IMR-90 (cell line): ENCODE measurements around the gene TRHDE. TPM values are rescaled to one million over a fixed set of nuclear protein-coding genes. Genes with fewer than 3 reads are reported as not detected.

Source experiments
- ATAC-seq: fragments of 200-7000 bp; cut with Tn5 transposase; 2 replicates; pipeline ENCODE4 v1.9.1; 2020; ENCODE audit warnings: low read depth, mild to moderate bottlenecking, moderate library complexity
- BruUV-seq: library from RNA; stranded (reverse); fragments of 400-500 nt; replicated peaks from 2 replicates; lab custom pipeline; 2021; lab: Mats Ljungman, UMichigan
- CTCF ChIA-PET: fragments of 300-600 bp; formaldehyde crosslinking; extraction: SDS; loops from one replicate; lab custom pipeline; 2021; ENCODE audit warnings: antibody characterized with exemption; lab: Yijun Ruan, JAX
- POLR2A ChIA-PET: fragments of 300-600 bp; sonication (Branson Sonifier 250); formaldehyde crosslinking; loops from one replicate; lab custom pipeline; 2022; ENCODE audit warnings: antibody characterized with exemption; ENCODE audit not compliant: unreplicated experiment; lab: Charles Lee
- DNase-seq: peaks from one replicate; pipeline ENCODE4 v3.0.0; 2013
- H2AFZ ChIP-seq: replicated peaks from 2 replicates; pipeline ENCODE3; 2013; ENCODE audit warnings: low read length, mild to moderate bottlenecking; ENCODE audit not compliant: poor library complexity
- H2AK5ac ChIP-seq: 2 replicates; pipeline ENCODE4 v1.6.1; 2013; ENCODE audit warnings: low read depth, low read length, inconsistent platforms
- H2AK9ac ChIP-seq: replicated peaks from 2 replicates; pipeline ENCODE3; 2013; ENCODE audit warnings: mild to moderate bottlenecking, low read depth, low read length, moderate library complexity; ENCODE audit not compliant: poor library complexity
- H2BK120ac ChIP-seq: 2 replicates; pipeline ENCODE4 v1.6.1; 2013; ENCODE audit warnings: low read depth, low read length, inconsistent platforms
- H2BK15ac ChIP-seq: 3 replicates; pipeline ENCODE4 v1.6.1; 2013; ENCODE audit warnings: low read depth, low read length, inconsistent platforms
- H2BK20ac ChIP-seq: 2 replicates; pipeline ENCODE4 v1.6.1; 2013; ENCODE audit warnings: low read depth, mild to moderate bottlenecking, inconsistent platforms, low read length, moderate library complexity
- H2BK5ac ChIP-seq: 2 replicates; pipeline ENCODE4 v1.6.1; 2013; ENCODE audit warnings: mild to moderate bottlenecking, low read depth, low read length, inconsistent platforms; ENCODE audit not compliant: poor library complexity, severe bottlenecking
- H3K14ac ChIP-seq: replicated peaks from 2 replicates; pipeline ENCODE4 v1.6.1; 2013; ENCODE audit warnings: low read depth, low read length, inconsistent platforms
- H3K18ac ChIP-seq: 2 replicates; pipeline ENCODE4 v1.6.1; 2013; ENCODE audit warnings: low read depth, low read length, control low read depth
- H3K23ac ChIP-seq: 2 replicates; pipeline ENCODE4 v1.6.1; 2013; ENCODE audit warnings: low read depth, low read length, inconsistent platforms
- H3K27ac ChIP-seq: 2 replicates; pipeline ENCODE4 v1.5.1; 2013; ENCODE audit warnings: mild to moderate bottlenecking, control low read depth, low read length; ENCODE audit not compliant: insufficient read depth
- H3K27me3 ChIP-seq: 2 replicates; pipeline ENCODE4 v1.6.1; 2013; ENCODE audit warnings: low read length; ENCODE audit not compliant: control insufficient read depth, insufficient read depth
- H3K36me3 ChIP-seq: 2 replicates; pipeline ENCODE4 v1.6.1; 2013; ENCODE audit warnings: low read length, mixed read lengths; ENCODE audit not compliant: control insufficient read depth, insufficient read depth
- H3K4ac ChIP-seq: 2 replicates; pipeline ENCODE4 v1.6.1; 2013; ENCODE audit warnings: low read depth, low read length, inconsistent platforms
- H3K4me1 ChIP-seq: 2 replicates; pipeline ENCODE4 v1.6.1; 2013; ENCODE audit warnings: low read length, mixed read lengths; ENCODE audit not compliant: control insufficient read depth, insufficient read depth
- H3K4me2 ChIP-seq: 2 replicates; pipeline ENCODE4 v1.6.1; 2013; ENCODE audit warnings: low read depth, mild to moderate bottlenecking, control low read depth, low read length, moderate library complexity
- H3K4me3 ChIP-seq: 2 replicates; pipeline ENCODE4 v1.5.1; 2013; ENCODE audit warnings: low read depth, mild to moderate bottlenecking, control low read depth, low read length, moderate library complexity; ENCODE audit not compliant: insufficient read depth
- H3K56ac ChIP-seq: 2 replicates; pipeline ENCODE4 v1.6.1; 2013; ENCODE audit warnings: low read length, inconsistent platforms; ENCODE audit not compliant: insufficient read depth; ENCODE audit errors: extremely low read depth
- H3K79me1 ChIP-seq, 2 experiments: 2 replicates each; pipeline ENCODE4 v1.6.1; 2013; ENCODE audit warnings: low read length in 2 of 2, inconsistent platforms in 1 of 2, low read depth in 1 of 2
- H3K9ac ChIP-seq: 2 replicates; pipeline ENCODE4 v1.6.1; 2013; ENCODE audit warnings: low read depth, low read length, control low read depth
- H3K9me1 ChIP-seq: 2 replicates; pipeline ENCODE4 v1.6.1; 2013; ENCODE audit warnings: low read length, inconsistent platforms; ENCODE audit not compliant: insufficient read depth
- H3K9me3 ChIP-seq: 2 replicates; pipeline ENCODE4 v1.6.1; 2013; ENCODE audit warnings: low read length; ENCODE audit not compliant: control insufficient read depth, insufficient read depth
- H4K20me1 ChIP-seq: 2 replicates; pipeline ENCODE4 v1.6.1; 2013; ENCODE audit warnings: low read length, inconsistent platforms; ENCODE audit not compliant: insufficient read depth
- H4K5ac ChIP-seq: 2 replicates; pipeline ENCODE4 v1.6.1; 2013; ENCODE audit warnings: mild to moderate bottlenecking, low read depth, low read length, control low read depth
- H4K8ac ChIP-seq, 2 experiments: 2 replicates each; pipeline ENCODE4 v1.6.1; 2013; ENCODE audit warnings: low read depth in 2 of 2, low read length in 2 of 2, control low read depth in 1 of 2, inconsistent platforms in 1 of 2
- H4K91ac ChIP-seq: 2 replicates; pipeline ENCODE4 v1.6.1; 2013; ENCODE audit warnings: low read depth, low read length, inconsistent platforms; ENCODE audit not compliant: insufficient read depth
- BHLHE40 ChIP-seq: fragments of 150-350 bp; IDR thresholded peaks from 2 replicates; pipeline ENCODE4 v1.6.1; 2016; ENCODE audit warnings: mild to moderate bottlenecking, low read depth, low read length
- CEBPB ChIP-seq: IDR thresholded peaks from 2 replicates; pipeline ENCODE4 v1.6.1; 2012; ENCODE audit warnings: low read depth, low read length, improper control_type of control experiment
- FOS ChIP-seq: fragments of 150-350 bp; IDR thresholded peaks from 2 replicates; pipeline ENCODE4 v1.6.1; 2016; ENCODE audit warnings: low read depth, low read length
- MAFK ChIP-seq: IDR thresholded peaks from 2 replicates; pipeline ENCODE4 v1.6.1; 2012; ENCODE audit warnings: low read depth, low read length, improper control_type of control experiment
- MAZ ChIP-seq: IDR thresholded peaks from 2 replicates; pipeline ENCODE4 v1.6.1; 2012; ENCODE audit warnings: low read depth, mild to moderate bottlenecking, low read length, improper control_type of control experiment, moderate library complexity, borderline replicate concordance
- MXI1 ChIP-seq: IDR thresholded peaks from 2 replicates; pipeline ENCODE4 v1.6.1; 2012; ENCODE audit warnings: low read depth, mild to moderate bottlenecking, low read length, moderate library complexity, borderline replicate concordance
- NFE2L2 ChIP-seq: fragments of 150-350 bp; IDR thresholded peaks from 2 replicates; pipeline ENCODE4 v1.6.1; 2016; ENCODE audit warnings: low read depth, mild to moderate bottlenecking, low read length
- POLR2A ChIP-seq: IDR thresholded peaks from 2 replicates; pipeline ENCODE4 v1.6.1; 2012; ENCODE audit warnings: mild to moderate bottlenecking, low read depth, low read length
- RAD21 ChIP-seq: IDR thresholded peaks from 2 replicates; pipeline ENCODE4 v1.6.1; 2012; ENCODE audit warnings: low read length, improper control_type of control experiment
- RCOR1 ChIP-seq: IDR thresholded peaks from 2 replicates; pipeline ENCODE4 v1.6.1; 2012; ENCODE audit warnings: mild to moderate bottlenecking, low read length, improper control_type of control experiment; ENCODE audit not compliant: insufficient replicate concordance
- RFX5 ChIP-seq: IDR thresholded peaks from 2 replicates; pipeline ENCODE4 v1.8.0; 2012; ENCODE audit warnings: low read depth, mild to moderate bottlenecking, low read length, moderate library complexity
- WGBS, 2 experiments: methylation state at CpG; one replicate each; pipeline versions ENCODE4 v1.1.5 to v1.1.7; 2013; ENCODE audit warnings: missing lambda C conversion rate in 2 of 2; ENCODE audit not compliant: insufficient read length in 1 of 2; ENCODE audit errors: extremely low coverage in 2 of 2; 5-methylcytosine and 5-hydroxymethylcytosine counted together
- dilution Hi-C: fragments of 300-500 bp; cut with HindIII; formaldehyde crosslinking; loops from one replicate; pipeline ENCODE4 v1.14.3; 2018; ENCODE audit warnings: low sequenced_read_pairs; ENCODE audit not compliant: unreplicated experiment
- in situ Hi-C: fragments of 300-500 bp; cut with MboI; formaldehyde crosslinking; loops from 3 replicates; pipeline ENCODE4 v1.14.3; 2019; ENCODE audit warnings: low sequenced_read_pairs, inconsistent platforms, mixed read lengths
- intact Hi-C: fragments of 100-400 bp; cut with micrococcal nuclease; formaldehyde crosslinking; loops from 2 replicates; pipeline ENCODE4 v1.10.0; 2022
- polyA plus RNA-seq, 3 experiments: library from polyadenylated mRNA; depleted of rRNA; stranded (reverse); fragments of >200 nt; gene quantifications; 2 replicates each; pipeline ENCODE4 v1.2.3, GENCODE V29; 2012; ENCODE audit warnings: low replicate concordance in 1 of 3
- total RNA-seq: library from RNA; depleted of rRNA; stranded (reverse); fragments of >200 nt; gene quantifications from 2 replicates; pipeline ENCODE4 v1.2.3, GENCODE V29; 2012
- TF ChIP-seq, protein P1 (sequence below): conservative IDR thresholded peaks from 2 replicates; pipeline ENCODE4 v1.5.1; 2012; ENCODE audit warnings: mild to moderate bottlenecking, low read depth, low read length, improper control_type of control experiment
- TF ChIP-seq, protein P2 (sequence below): fragments of 150-350 bp; IDR thresholded peaks from 2 replicates; pipeline ENCODE4 v1.6.1; 2017; ENCODE audit warnings: mild to moderate bottlenecking, antibody characterized with exemption, low read length, low read depth

TRHDE gene
- total and polyA plus RNA-seq, 2 of the 4 experiments (the other 2 are of a cell fraction) = 33.7 to 65.1 TPM

DNA sequence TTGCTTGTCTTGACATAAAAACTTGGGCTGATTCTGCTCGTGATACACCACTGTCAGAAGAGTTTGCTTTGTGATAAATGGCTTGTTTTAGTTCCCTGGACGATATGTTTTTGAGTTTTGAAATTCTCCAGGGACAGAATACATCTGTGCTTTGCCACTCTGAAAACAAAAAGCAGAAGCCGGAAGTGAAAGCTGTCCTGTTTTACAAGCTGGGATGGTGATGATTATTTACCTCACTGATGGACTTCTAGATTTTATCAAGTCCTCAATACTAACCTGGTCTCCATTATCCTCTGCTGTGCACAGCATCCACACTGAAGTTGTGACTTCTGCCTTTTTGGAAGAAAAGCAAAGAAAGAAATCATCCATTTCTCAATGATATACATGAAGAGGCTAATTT is 251.6 kb downstream of the TRHDE start:
- Histone ChIP-seq H4K8ac (no peak overlapping the region; a peak in 1 of 4 replicates), H3K4me3 (no peak overlapping the region), H2AFZ (no peak overlapping the region), H3K27me3 (no peaks in the 10 kb centered on the region), H3K23ac (no peak overlapping the region), H3K14ac (no peak overlapping the region), H2AK9ac (no peak overlapping the region), H2BK15ac (no peak overlapping the region), H2BK5ac (no peak overlapping the region), H4K20me1 (no peaks in the 10 kb centered on the region), H2BK120ac (no peak overlapping the region), H3K27ac (no peak overlapping the region), H4K5ac (no peak overlapping the region; the same call in 1 of the 2 replicates), H3K9ac (no peak overlapping the region), H3K56ac (no peak overlapping the region), H2AK5ac (no peak overlapping the region), H3K9me3 (no peaks in the 10 kb centered on the region), H3K79me1 (peaks cover 4 to 20% of the 10 kb centered on the region in 2 experiments; a peak in 3 of 4 replicates), H3K4me1 (peaks cover 9% of the 10 kb centered on the region), H3K36me3 (peaks cover 1% of the 10 kb centered on the region; the same call in 1 of the 2 replicates), H3K4me2 (peak overlapping the region; percentile 19; the same call in 1 of the 2 replicates), H4K91ac (no peak overlapping the region), H3K9me1 (peaks cover 6% of the 10 kb centered on the region; the same call in 1 of the 2 replicates), H3K4ac (no peak overlapping the region), H2BK20ac (no peak overlapping the region), H3K18ac (peak overlapping the region; percentile 5; the same call in 1 of the 2 replicates)
- CTCF ChIA-PET = interaction anchor here (0.6 kb wide), 1 partner anchor 182 kb away, joined by 4 read pairs; no protein-coding TSS in a partner anchor
- in situ Hi-C loops = no loop called here
- WGBS, 2 experiments = no CpG with 5 or more reads among the region's 3 CpGs
- TF ChIP-seq MXI1 = no peak
- TF ChIP-seq POLR2A = no peak
- no peak for TF ChIP-seq CEBPB
- TF ChIP-seq NFE2L2 = no peak
- TF ChIP-seq FOS = no peak
- no peak for TF ChIP-seq MAZ
- TF ChIP-seq BHLHE40 = no peak
- no peak for TF ChIP-seq RCOR1
- no peak for TF ChIP-seq RFX5
- TF ChIP-seq RAD21 = no peak
- no peak for TF ChIP-seq MAFK
- TF ChIP-seq, protein P1, sequence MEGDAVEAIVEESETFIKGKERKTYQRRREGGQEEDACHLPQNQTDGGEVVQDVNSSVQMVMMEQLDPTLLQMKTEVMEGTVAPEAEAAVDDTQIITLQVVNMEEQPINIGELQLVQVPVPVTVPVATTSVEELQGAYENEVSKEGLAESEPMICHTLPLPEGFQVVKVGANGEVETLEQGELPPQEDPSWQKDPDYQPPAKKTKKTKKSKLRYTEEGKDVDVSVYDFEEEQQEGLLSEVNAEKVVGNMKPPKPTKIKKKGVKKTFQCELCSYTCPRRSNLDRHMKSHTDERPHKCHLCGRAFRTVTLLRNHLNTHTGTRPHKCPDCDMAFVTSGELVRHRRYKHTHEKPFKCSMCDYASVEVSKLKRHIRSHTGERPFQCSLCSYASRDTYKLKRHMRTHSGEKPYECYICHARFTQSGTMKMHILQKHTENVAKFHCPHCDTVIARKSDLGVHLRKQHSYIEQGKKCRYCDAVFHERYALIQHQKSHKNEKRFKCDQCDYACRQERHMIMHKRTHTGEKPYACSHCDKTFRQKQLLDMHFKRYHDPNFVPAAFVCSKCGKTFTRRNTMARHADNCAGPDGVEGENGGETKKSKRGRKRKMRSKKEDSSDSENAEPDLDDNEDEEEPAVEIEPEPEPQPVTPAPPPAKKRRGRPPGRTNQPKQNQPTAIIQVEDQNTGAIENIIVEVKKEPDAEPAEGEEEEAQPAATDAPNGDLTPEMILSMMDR = no peak
- TF ChIP-seq, protein P2, sequence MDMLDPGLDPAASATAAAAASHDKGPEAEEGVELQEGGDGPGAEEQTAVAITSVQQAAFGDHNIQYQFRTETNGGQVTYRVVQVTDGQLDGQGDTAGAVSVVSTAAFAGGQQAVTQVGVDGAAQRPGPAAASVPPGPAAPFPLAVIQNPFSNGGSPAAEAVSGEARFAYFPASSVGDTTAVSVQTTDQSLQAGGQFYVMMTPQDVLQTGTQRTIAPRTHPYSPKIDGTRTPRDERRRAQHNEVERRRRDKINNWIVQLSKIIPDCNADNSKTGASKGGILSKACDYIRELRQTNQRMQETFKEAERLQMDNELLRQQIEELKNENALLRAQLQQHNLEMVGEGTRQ = no peak
- dilution Hi-C loops = no loop called here
- DNase-seq = no peak
- intact Hi-C loops = no loop called here
- ATAC-seq = no peak
- POLR2A ChIA-PET = no interaction called here
- BruUV-seq = no TSS peak
